Measurements from ENCODE around the gene LDB2. TPM values are rescaled to one million over a fixed set of nuclear protein-coding genes. Genes with fewer than 3 reads are reported as not detected.
A peak's percentile ranks its signal among the peaks of the same experiment; 100 is the strongest.
"Not testable (repeated sequence)": the region's sequence is repeated elsewhere in the genome, so short reads cannot be mapped to it uniquely, and the experiment has no call there.

Gene LDB2
- total RNA-seq (10.1 TPM), polyA plus RNA-seq (9.2 TPM)
- long read RNA-seq, donor 1, partial matches to known transcripts: 0 of 2 reads
- long read RNA-seq, donor 1, other reads (novel, unspliced or antisense): 0 of 2 reads
- long read RNA-seq, donor 2: 0 reads
- long read RNA-seq, donor 3: 0 reads
- long read RNA-seq, donor 4: 0 reads
- long read RNA-seq, donor 5, partial matches to known transcripts: 0 of 4 reads
- long read RNA-seq, donor 5, other reads (novel, unspliced or antisense): 0 of 4 reads
- long read RNA-seq, donor 6, partial matches to known transcripts: 0 of 4 reads
- long read RNA-seq, donor 6, other reads (novel, unspliced or antisense): 0 of 4 reads
- long read RNA-seq, donor 7, partial matches to known transcripts: 0 of 1 reads
- long read RNA-seq, donor 7, other reads (novel, unspliced or antisense): 0 of 1 reads
- long read RNA-seq, donor 8, partial matches to known transcripts: 0 of 2 reads
- long read RNA-seq, donor 8, other reads (novel, unspliced or antisense): 0 of 2 reads
- long read RNA-seq, donor 9: 0 reads
- long read RNA-seq, donor 10, partial matches to known transcripts: 0 of 2 reads
- long read RNA-seq, donor 10, other reads (novel, unspliced or antisense): 0 of 2 reads

GRCh38 chr4:16897991-16898827 is at the start of gene LDB2:
Gene LDB2, minus strand, starts transcription at chr4:16898645.
- WGBS: 11% methylated on average over 18 of the region's 18 CpGs
- H3K27ac ChIP-seq (ENCODE audit: low read depth in 1 of 2, low read length in 1 of 2): peak within 1 kb of the TSS; percentile 21 to 59
- peak within 1 kb of the TSS; percentile 32 to 37 for H3K4me3 ChIP-seq (ENCODE audit: low read length in 2 of 2)
- DNase-seq (ENCODE audit: low read depth in 6 of 9, low spot score in 9 of 9): peak in 3 of 9 donors; percentile 29 to 56 (median 36)
- no peaks in the 10 kb centered on the region for H3K27me3 ChIP-seq (ENCODE audit: control insufficient read depth in 2 of 2, insufficient read depth in 1 of 2, low read length in 1 of 2)
- no peaks in the 10 kb centered on the region for H3K9me3 ChIP-seq (ENCODE audit: control insufficient read depth in 2 of 2, insufficient read depth in 1 of 2, low read length in 1 of 2)
- peaks cover 0 to 10% of the 10 kb centered on the region in 2 donors for H3K4me1 ChIP-seq (ENCODE audit: control insufficient read depth in 2 of 2, insufficient read depth in 2 of 2, low read length in 2 of 2)
- no peaks in the 10 kb centered on the region for H3K36me3 ChIP-seq (ENCODE audit: control insufficient read depth in 2 of 2, insufficient read depth in 2 of 2, low read length in 1 of 2)

GRCh38 chr4:16942491-16942890 is 44.0 kb upstream of the LDB2 start:
- Histone ChIP-seq H3K27me3 (ENCODE audit: control insufficient read depth in 2 of 2, insufficient read depth in 1 of 2, low read length in 1 of 2) (no peaks in the 10 kb centered on the region), H3K9me3 (ENCODE audit: control insufficient read depth in 2 of 2, insufficient read depth in 1 of 2, low read length in 1 of 2) (no peaks in the 10 kb centered on the region), H3K36me3 (ENCODE audit: control insufficient read depth in 2 of 2, insufficient read depth in 2 of 2, low read length in 1 of 2) (no peaks in the 10 kb centered on the region), H3K4me1 (ENCODE audit: control insufficient read depth in 2 of 2, insufficient read depth in 2 of 2, low read length in 2 of 2) (no peaks in the 10 kb centered on the region), H3K27ac (ENCODE audit: low read depth in 1 of 2, low read length in 1 of 2) (no peak overlapping the region), H3K4me3 (ENCODE audit: low read length in 2 of 2) (no peak overlapping the region)
- DNase-seq (ENCODE audit: low read depth in 6 of 9, low spot score in 9 of 9): no peak
- 96% methylated on average over 13 of the region's 14 CpGs for WGBS

GRCh38 chr4:16939178-16939577 is 40.7 kb upstream of the LDB2 start:
- no peaks in the 10 kb centered on the region for H3K4me1 ChIP-seq (ENCODE audit: control insufficient read depth in 2 of 2, insufficient read depth in 2 of 2, low read length in 2 of 2)
- WGBS: 95% methylated on average over 2 of the region's 2 CpGs
- DNase-seq (ENCODE audit: low read depth in 6 of 9, low spot score in 9 of 9): no peak
- H3K27ac ChIP-seq (ENCODE audit: low read depth in 1 of 2, low read length in 1 of 2): no peak overlapping the region
- no peaks in the 10 kb centered on the region for H3K36me3 ChIP-seq (ENCODE audit: control insufficient read depth in 2 of 2, insufficient read depth in 2 of 2, low read length in 1 of 2)
- no peaks in the 10 kb centered on the region for H3K9me3 ChIP-seq (ENCODE audit: control insufficient read depth in 2 of 2, insufficient read depth in 1 of 2, low read length in 1 of 2)
- H3K4me3 ChIP-seq (ENCODE audit: low read length in 2 of 2): no peak overlapping the region
- H3K27me3 ChIP-seq (ENCODE audit: control insufficient read depth in 2 of 2, insufficient read depth in 1 of 2, low read length in 1 of 2): no peaks in the 10 kb centered on the region

- Histone ChIP-seq H3K9me3 (ENCODE audit: control insufficient read depth in 2 of 2, insufficient read depth in 1 of 2, low read length in 1 of 2) (no peaks in the 10 kb centered on the region), H3K36me3 (ENCODE audit: control insufficient read depth in 2 of 2, insufficient read depth in 2 of 2, low read length in 1 of 2) (no peaks in the 10 kb centered on the region), H3K27me3 (ENCODE audit: control insufficient read depth in 2 of 2, insufficient read depth in 1 of 2, low read length in 1 of 2) (no peaks in the 10 kb centered on the region), H3K27ac (ENCODE audit: low read depth in 1 of 2, low read length in 1 of 2) (no peak overlapping the region), H3K4me3 (ENCODE audit: low read length in 2 of 2) (no peak overlapping the region), H3K4me1 (ENCODE audit: control insufficient read depth in 2 of 2, insufficient read depth in 2 of 2, low read length in 2 of 2) (no peaks in the 10 kb centered on the region)
- WGBS: 89% methylated on average over 6 of the region's 6 CpGs
- no peak for DNase-seq (ENCODE audit: low read depth in 6 of 9, low spot score in 9 of 9)
Measured at GRCh38 chr4:16938512-16939040, 40.1 kb upstream of the LDB2 start.

DNA sequence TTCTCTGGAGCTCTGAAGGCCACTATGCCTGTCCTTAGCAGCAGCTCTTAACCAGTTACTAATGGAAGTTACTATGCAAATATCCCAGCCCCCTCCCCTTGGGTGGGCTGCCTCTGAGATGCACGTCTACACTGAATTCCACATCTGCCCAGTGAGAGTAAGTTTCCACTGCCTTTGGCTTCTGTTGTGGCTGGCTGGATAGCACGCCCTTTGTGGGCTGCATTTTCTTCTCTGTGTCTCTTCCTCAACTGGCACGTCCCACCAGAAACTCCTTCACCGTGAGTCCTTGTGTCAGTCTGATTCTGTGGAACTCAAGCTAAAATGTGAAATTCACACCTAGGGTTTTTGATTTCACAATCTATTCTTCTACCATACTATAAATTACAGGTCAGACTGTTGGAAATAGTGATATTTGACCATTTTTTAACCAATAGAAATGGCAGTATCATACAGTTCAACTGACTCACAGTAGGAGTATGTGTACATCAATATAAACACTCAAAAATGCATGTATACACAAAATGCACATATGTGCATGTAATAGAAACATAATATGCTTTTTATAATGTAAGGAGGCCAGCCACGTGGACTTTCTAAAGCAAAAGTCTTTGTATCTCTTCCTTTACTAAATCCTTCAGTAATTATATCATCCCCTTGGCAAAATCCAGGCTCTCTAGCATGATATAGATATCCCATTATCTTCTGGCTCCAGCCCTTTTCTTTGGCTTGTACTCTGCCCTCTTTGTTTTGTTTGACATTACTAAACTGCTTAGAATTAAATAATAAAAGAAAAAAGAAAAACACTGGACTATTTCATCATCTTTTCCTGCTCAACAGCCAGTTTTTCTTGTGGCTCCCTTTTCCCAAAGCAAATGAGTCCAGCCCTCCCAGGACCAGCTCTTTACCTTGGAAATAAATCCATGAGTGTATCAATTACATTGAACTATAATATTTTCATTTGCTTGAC is 33.2 kb upstream of the LDB2 start:
- WGBS: 93% methylated on average over 5 of the region's 5 CpGs
- H3K9me3 ChIP-seq (ENCODE audit: control insufficient read depth in 2 of 2, insufficient read depth in 1 of 2, low read length in 1 of 2): no peaks in the 10 kb centered on the region
- H3K4me3 ChIP-seq (ENCODE audit: low read length in 2 of 2): no peak overlapping the region
- H3K27me3 ChIP-seq (ENCODE audit: control insufficient read depth in 2 of 2, insufficient read depth in 1 of 2, low read length in 1 of 2): no peaks in the 10 kb centered on the region
- peaks cover 0 to under 1% of the 10 kb centered on the region in 2 donors for H3K4me1 ChIP-seq (ENCODE audit: control insufficient read depth in 2 of 2, insufficient read depth in 2 of 2, low read length in 2 of 2)
- H3K27ac ChIP-seq (ENCODE audit: low read depth in 1 of 2, low read length in 1 of 2): no peak overlapping the region
- DNase-seq (ENCODE audit: low read depth in 6 of 9, low spot score in 9 of 9): no peak
- no peaks in the 10 kb centered on the region for H3K36me3 ChIP-seq (ENCODE audit: control insufficient read depth in 2 of 2, insufficient read depth in 2 of 2, low read length in 1 of 2)

GRCh38 chr4:16926214-16926613 is 27.8 kb upstream of the LDB2 start:
- Histone ChIP-seq H3K4me3 (ENCODE audit: low read length in 2 of 2) (no peak overlapping the region), H3K36me3 (ENCODE audit: control insufficient read depth in 2 of 2, insufficient read depth in 2 of 2, low read length in 1 of 2) (no peaks in the 10 kb centered on the region), H3K27me3 (ENCODE audit: control insufficient read depth in 2 of 2, insufficient read depth in 1 of 2, low read length in 1 of 2) (no peaks in the 10 kb centered on the region), H3K9me3 (ENCODE audit: control insufficient read depth in 2 of 2, insufficient read depth in 1 of 2, low read length in 1 of 2) (no peaks in the 10 kb centered on the region), H3K27ac (ENCODE audit: low read depth in 1 of 2, low read length in 1 of 2) (no peak overlapping the region), H3K4me1 (ENCODE audit: control insufficient read depth in 2 of 2, insufficient read depth in 2 of 2, low read length in 2 of 2) (peaks cover 0 to 6% of the 10 kb centered on the region in 2 donors)
- 25% methylated on average over 1 of the region's 1 CpG for WGBS
- DNase-seq (ENCODE audit: low read depth in 6 of 9, low spot score in 9 of 9): peak in 2 of 9 donors; percentile 15 to 44

DNA sequence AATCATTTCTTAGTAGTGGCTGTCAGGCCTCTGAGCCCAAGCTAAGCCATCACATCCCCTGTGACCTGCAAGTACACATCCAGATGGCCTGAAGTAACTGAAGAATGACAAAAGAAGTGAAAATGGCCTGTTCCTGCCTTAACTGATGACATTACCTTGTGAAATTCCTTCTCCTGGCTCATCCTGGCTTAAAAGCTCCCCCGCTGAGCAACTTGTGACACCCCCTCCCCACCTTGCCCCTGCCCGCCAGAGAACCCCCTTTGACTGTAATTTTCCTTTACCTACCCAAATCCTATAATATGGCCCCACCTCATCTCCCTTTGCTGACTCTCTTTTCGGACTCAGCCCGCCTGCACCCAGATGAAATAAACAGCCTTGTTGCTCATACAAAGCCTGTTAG is 20.3 kb upstream of the LDB2 start:
- not testable (repeated sequence) for H3K4me1 ChIP-seq (ENCODE audit: control insufficient read depth in 2 of 2, insufficient read depth in 2 of 2, low read length in 2 of 2); H3K27ac ChIP-seq (ENCODE audit: low read depth in 1 of 2, low read length in 1 of 2); H3K36me3 ChIP-seq (ENCODE audit: control insufficient read depth in 2 of 2, insufficient read depth in 2 of 2, low read length in 1 of 2); H3K27me3 ChIP-seq (ENCODE audit: control insufficient read depth in 2 of 2, insufficient read depth in 1 of 2, low read length in 1 of 2); DNase-seq (ENCODE audit: low read depth in 6 of 9, low spot score in 9 of 9); H3K4me3 ChIP-seq (ENCODE audit: low read length in 2 of 2); H3K9me3 ChIP-seq (ENCODE audit: control insufficient read depth in 2 of 2, insufficient read depth in 1 of 2, low read length in 1 of 2)
- 98% methylated on average over 4 of the region's 4 CpGs for WGBS

GRCh38 chr4:16916719-16917337 is 18.4 kb upstream of the LDB2 start:
- H3K4me1 ChIP-seq (ENCODE audit: control insufficient read depth in 2 of 2, insufficient read depth in 2 of 2, low read length in 2 of 2): peaks cover 0 to 2% of the 10 kb centered on the region in 2 donors
- no peak overlapping the region for H3K4me3 ChIP-seq (ENCODE audit: low read length in 2 of 2)
- no peak overlapping the region for H3K27ac ChIP-seq (ENCODE audit: low read depth in 1 of 2, low read length in 1 of 2)
- H3K9me3 ChIP-seq (ENCODE audit: control insufficient read depth in 2 of 2, insufficient read depth in 1 of 2, low read length in 1 of 2): no peaks in the 10 kb centered on the region
- peak; percentile 36 to 86 (median 67) for DNase-seq (ENCODE audit: low read depth in 6 of 9, low spot score in 9 of 9)
- no peaks in the 10 kb centered on the region for H3K36me3 ChIP-seq (ENCODE audit: control insufficient read depth in 2 of 2, insufficient read depth in 2 of 2, low read length in 1 of 2)
- WGBS: 58% methylated on average over 13 of the region's 13 CpGs
- H3K27me3 ChIP-seq (ENCODE audit: control insufficient read depth in 2 of 2, insufficient read depth in 1 of 2, low read length in 1 of 2): no peaks in the 10 kb centered on the region
